ENCODE data around the gene METTL15.

DNA sequence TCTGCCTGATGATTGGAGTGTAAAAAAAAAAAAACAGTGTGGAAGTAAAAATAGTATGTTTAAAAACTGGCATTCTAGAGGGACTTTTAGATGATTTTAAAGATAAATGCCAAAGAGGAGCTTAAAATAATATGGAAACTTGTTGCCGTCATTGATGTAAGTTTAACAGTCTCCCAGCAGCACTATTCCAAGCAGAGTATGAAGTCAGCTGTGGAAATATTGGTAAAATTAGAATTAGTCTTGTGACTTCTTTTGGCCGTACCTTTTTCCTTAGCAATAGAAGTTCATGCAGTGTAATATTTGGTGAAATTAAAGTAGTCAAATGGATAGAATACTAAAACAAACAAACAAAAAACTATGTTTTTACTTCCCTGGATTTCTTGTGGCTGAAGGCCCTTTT lies 134.9 kb downstream of the METTL15 start:
- TF ChIP-seq CTCF (IDR thresholded peaks at IDR 0.05) (no peak), POLR2A (IDR thresholded peaks at IDR 0.05) (no peak)
